Measurements from ENCODE around the gene VRK1.

VRK1 gene

GRCh38 chr14:96821501-96821900 is 24.3 kb downstream of the VRK1 start:
- DNase-seq (ENCODE audit: low spot score) = no peak
- TF ChIP-seq CTCF (IDR thresholded peaks at IDR 0.05; ENCODE audit: extremely low read depth, missing control alignments) = no peak

GRCh38 chr14:96823652-96824051 is 26.5 kb downstream of the VRK1 start:
- no peak for TF ChIP-seq CTCF (IDR thresholded peaks at IDR 0.05; ENCODE audit: extremely low read depth, missing control alignments)

GRCh38 chr14:96824283-96824682 is 27.1 kb downstream of the VRK1 start:
- TF ChIP-seq CTCF (IDR thresholded peaks at IDR 0.05; ENCODE audit: extremely low read depth, missing control alignments) = no peak
- no peak for DNase-seq (ENCODE audit: low spot score)

More at GRCh38 chr14:96823652-96824051, 26.5 kb downstream of the VRK1 start:
- DNase-seq (ENCODE audit: low spot score) = no peak

GRCh38 chr14:96826818-96827217 is 29.6 kb downstream of the VRK1 start:
- no peak for TF ChIP-seq CTCF (IDR thresholded peaks at IDR 0.05; ENCODE audit: extremely low read depth, missing control alignments)
- no peak for DNase-seq (ENCODE audit: low spot score)

GRCh38 chr14:96827290-96827689 is 30.1 kb downstream of the VRK1 start:
- TF ChIP-seq CTCF (IDR thresholded peaks at IDR 0.05; ENCODE audit: extremely low read depth, missing control alignments) = no peak
- no peak for DNase-seq (ENCODE audit: low spot score)

- DNase-seq (ENCODE audit: low spot score) = no peak
- no peak for TF ChIP-seq CTCF (IDR thresholded peaks at IDR 0.05; ENCODE audit: extremely low read depth, missing control alignments)
These were observed 32.6 kb downstream of the VRK1 start for GRCh38 chr14:96829791-96830190.

- TF ChIP-seq CTCF (IDR thresholded peaks at IDR 0.05; ENCODE audit: extremely low read depth, missing control alignments) = no peak
- no peak for DNase-seq (ENCODE audit: low spot score)
These were observed 33.8 kb downstream of the VRK1 start for GRCh38 chr14:96830946-96831345.

Measured in GM20000 (cell line).